GM12892 (cell line): ENCODE results near the gene CDC40.

Experiments used
- POLR2A ChIP-seq: IDR thresholded peaks from 2 replicates; pipeline ENCODE4 v1.6.1; 2011; ENCODE audit warnings: low read depth, low read length, control low read depth
- POLR2AphosphoS5 ChIP-seq: IDR thresholded peaks from 2 replicates; pipeline ENCODE4 v1.6.1; 2011; ENCODE audit warnings: low read depth, low read length, control low read depth
- TAF1 ChIP-seq: IDR thresholded peaks from 2 replicates; pipeline ENCODE4 v1.6.1; 2011; ENCODE audit warnings: low read depth, mild to moderate bottlenecking, control low read depth, low read length, borderline replicate concordance

DNA sequence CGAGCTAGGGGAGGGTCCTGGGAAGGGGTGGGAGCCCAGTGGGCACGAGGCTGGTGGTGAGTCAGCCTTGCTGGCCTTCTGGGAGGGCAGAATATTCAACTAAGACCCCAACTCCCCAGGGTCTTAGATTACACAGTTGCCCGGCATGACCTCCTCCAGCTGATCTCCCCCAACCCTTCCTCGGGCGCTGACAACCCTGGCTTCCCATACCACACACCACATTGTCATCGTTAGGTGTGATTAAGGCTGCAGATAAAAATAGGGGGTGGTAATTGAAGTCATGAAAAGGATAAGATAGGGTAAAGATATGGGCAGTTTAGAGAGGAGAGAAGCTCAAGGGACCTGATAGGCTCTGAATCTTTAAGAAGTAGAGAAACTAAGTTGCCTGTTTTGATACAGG is 10.5 kb downstream of the CDC40 start:
- no peak for TF ChIP-seq TAF1
- TF ChIP-seq POLR2A: no peak
- no peak for TF ChIP-seq POLR2AphosphoS5
